COLO829 (cell line): ENCODE data around the gene EDDM13.
A peak's percentile ranks its signal among the peaks of the same experiment; 100 is the strongest.
"Not testable (repeated sequence)": the region's sequence is repeated elsewhere in the genome, so short reads cannot be mapped to it uniquely, and the experiment has no call there.

Source experiments
- DNase-seq: peaks from one replicate; pipeline ENCODE4 v3.0.0; 2012; ENCODE audit warnings: low spot score

The EDDM13 gene

GRCh38 chr19:56321989-56322440, 49.5 kb downstream of the EDDM13 start:
- DNase-seq, result no peak

- DNase-seq, result no peak
Observed at GRCh38 chr19:56324436-56324835, 51.9 kb downstream of the EDDM13 start.

- no peak for DNase-seq
Observed at GRCh38 chr19:56332695-56333094, 60.1 kb downstream of the EDDM13 start.

DNA sequence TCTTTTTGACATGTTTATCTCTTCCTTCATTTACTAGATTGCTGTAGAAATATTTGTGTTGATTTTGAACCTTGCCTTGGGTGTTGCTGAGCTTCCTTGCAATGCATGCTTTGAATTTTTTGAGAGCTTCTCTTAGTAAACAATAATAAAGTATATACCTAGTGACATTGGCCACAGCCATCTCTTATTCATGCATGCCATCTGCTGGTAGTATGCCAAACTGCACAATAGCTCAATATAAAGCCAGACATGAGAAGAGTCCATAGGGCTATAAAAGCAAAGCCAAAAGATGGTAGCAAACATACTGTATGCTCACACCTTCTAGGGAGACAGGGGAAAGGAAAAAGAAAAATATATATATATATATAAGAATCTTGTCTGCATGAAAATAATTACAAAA, 61.0 kb downstream of the EDDM13 start:
- peak; percentile 46 for DNase-seq

- DNase-seq, result not testable (repeated sequence)
Observed at GRCh38 chr19:56335371-56335770, 62.8 kb downstream of the EDDM13 start.

DNA sequence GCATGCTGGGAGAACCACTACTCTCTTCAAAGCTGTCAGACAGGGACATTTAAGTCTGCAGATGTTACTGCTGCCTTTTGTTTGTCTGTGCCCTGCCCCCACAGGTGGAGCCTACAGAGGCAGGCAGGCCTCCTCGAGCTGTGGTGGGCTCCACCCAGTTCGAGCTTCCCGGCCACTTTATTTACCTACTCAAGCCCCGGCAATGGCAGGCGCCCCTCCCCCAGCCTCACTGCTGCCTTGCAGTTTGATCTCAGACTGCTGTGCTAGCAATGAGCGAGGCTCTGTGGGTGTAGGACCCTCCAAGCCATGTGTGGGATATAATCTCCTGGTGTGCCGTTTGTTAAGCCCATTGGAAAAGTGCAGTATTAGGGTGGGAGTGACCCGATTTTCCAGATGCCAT, 64.5 kb downstream of the EDDM13 start:
- not testable (repeated sequence) for DNase-seq

GRCh38 chr19:56339031-56339430, 66.5 kb downstream of the EDDM13 start:
- not testable (repeated sequence) for DNase-seq

DNA sequence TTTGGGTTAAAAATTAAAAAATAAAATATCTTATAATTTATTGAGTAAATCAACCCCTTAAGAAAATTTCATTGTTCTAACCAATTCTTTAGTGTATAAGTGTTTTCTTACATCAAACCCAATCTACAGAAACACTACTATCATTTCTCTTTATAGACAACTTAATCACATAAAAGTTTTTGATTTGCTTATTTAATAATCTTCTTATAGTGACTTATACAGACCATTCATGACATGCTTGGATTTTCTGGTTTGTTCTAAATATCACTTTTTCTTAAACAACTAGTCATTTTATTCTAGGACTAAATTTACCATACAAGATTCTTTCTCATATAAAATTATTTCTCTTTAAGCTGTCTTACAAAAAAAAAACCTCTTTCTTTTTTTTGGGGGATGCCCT, 69.4 kb downstream of the EDDM13 start:
- no peak for DNase-seq

DNA sequence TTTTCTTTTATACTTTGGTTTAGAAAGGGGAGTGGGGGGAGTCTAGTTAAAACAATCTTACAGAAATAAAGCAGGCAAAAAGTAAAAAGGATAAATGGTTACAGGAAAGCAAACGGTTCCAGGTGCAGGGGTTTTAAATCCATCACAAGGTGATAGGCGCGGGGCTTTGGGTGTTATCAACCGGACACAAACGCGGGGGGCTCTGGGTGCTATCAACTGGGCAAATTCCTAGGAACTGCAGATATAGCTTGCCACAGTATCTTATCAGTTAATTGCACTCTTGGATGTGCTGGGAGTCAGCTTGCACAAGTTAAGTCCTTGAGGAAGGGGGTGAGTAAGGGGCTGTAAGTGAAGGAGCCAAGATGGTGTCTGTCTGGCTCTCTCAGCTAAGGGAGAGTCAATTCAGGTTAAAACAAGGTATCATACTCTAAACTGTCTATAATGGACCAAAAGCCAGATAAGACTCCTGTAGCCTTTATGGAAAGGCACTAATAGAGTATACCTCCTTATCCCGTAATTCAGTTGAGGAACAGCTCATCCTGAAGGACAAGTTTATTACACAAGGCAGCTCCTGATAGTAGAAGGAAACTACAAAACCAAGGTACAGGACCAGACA, 74.7 kb downstream of the EDDM13 start:
- no peak for DNase-seq

DNA sequence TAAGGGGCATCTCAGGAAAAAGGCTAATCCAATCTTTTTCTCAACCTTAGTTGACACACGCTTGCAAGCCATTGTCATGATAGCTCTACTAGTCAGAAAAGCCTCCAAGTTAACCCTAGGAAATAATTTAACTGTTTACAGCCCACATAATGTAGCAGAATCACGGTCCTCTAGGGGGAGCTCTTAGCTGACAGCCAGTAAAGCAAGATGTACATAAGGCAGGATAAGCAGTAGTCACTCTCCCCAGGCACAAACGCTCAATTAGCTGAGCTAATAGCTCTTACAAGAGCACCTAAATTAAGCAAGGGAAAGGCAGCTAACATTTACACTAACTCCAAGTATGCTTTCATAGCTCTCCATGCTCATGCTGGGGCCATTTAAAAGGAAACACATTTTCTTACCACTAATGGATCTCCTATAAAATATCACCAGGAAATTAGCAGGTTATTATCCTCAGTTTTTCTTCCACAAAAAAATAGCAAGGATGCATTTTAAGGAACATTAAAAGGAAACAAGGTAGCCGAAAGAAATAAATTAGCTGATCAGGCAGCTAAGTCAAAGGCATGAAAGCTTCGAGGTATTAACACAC, 75.8 kb downstream of the EDDM13 start:
- no peak for DNase-seq

- DNase-seq, result peak; percentile 23
Observed at GRCh38 chr19:56350416-56351045, 78.0 kb downstream of the EDDM13 start.

DNA sequence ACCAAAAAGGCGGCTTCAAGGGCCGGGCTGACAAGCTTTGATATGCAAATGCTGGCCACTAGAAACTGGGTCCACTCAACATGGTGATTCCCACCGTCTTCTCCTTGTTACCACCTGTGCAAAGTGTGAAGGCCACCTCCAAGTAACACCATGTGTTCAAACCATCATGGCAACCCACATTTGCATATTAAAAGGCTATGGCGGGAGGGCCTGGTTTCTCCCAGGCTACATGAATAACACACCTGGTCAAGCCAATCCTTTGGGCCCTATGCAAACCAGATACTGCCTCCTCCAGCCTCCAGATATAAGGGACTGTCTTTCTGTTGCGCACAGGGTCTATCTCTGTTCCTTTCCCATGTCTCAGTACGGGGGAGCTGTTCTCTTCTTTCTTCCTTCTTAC, 78.7 kb downstream of the EDDM13 start:
- no peak for DNase-seq

DNA sequence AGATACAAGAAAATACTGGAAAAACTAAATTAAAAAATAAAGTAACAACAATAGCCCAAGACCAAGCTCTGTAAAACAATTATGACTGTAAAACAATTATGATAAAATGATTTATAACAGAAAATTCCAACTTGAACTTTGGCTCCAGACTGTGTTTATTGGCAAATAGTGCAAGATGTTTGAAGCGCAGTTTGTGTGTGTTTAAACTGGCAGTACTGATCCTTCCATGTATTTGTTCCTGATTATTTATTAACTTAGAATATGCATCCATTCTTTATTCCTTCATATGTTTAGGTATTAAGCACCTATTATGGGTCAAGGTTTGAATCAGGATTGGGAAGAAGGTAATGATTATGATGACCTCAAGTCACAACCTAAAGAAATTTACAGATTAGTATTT, 83.0 kb downstream of the EDDM13 start:
- no peak for DNase-seq

DNA sequence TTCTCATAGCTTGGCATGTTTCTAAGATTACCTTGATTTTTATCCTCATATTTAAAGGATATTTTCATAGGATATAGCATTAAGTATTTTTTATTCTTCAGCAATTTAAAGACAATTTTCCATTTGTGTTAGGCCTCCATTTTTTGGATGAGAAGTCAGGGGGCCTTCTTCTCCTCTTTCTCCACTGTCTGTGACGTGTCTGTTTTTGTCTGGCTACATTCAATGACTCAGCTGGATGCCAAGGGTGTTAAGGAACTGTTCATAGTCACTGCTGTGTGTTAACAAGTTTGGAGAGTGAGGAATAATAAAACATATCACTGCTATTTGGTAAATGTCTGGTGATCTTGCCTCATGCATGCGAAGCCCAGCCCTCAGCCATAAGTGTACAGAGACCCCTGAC, 84.4 kb downstream of the EDDM13 start:
- no peak for DNase-seq
